RWPE2 (cell line): Measurements from ENCODE around the gene SHBG.

Experiments
- ATAC-seq: fragments of 200-7000 bp; cut with Tn5 transposase; 3 replicates; pipeline ENCODE4 v1.9.1; 2021; ENCODE audit warnings: low read depth
- DNase-seq: peaks from one replicate; pipeline ENCODE4 v3.0.0-alpha.2; 2020; ENCODE audit warnings: low spot score
- H3K27ac ChIP-seq: fragments of 450-650 bp; 2 replicates; pipeline ENCODE4 v1.5.1; 2017; ENCODE audit warnings: mild to moderate bottlenecking; ENCODE audit not compliant: poor library complexity, severe bottlenecking
- H3K27me3 ChIP-seq: fragments of 250-450 bp; sonication (Bioruptor Pico); 2 replicates; pipeline ENCODE4 v1.5.1; 2021; ENCODE audit warnings: mild to moderate bottlenecking, moderate library complexity; ENCODE audit not compliant: insufficient read depth, poor library complexity, severe bottlenecking
- H3K36me3 ChIP-seq: fragments of 250-450 bp; sonication (Bioruptor Pico); 2 replicates; pipeline ENCODE4 v1.5.1; 2020; ENCODE audit warnings: low read depth, mild to moderate bottlenecking, moderate library complexity
- H3K4me1 ChIP-seq: fragments of 250-450 bp; sonication (Bioruptor Pico); 2 replicates; pipeline ENCODE4 v1.5.1; 2021; ENCODE audit warnings: mild to moderate bottlenecking, moderate library complexity; ENCODE audit not compliant: insufficient read depth, poor library complexity, severe bottlenecking
- H3K4me3 ChIP-seq: fragments of 250-450 bp; sonication (Bioruptor Pico); 2 replicates; pipeline ENCODE4 v1.5.1; 2021; ENCODE audit warnings: mild to moderate bottlenecking, moderate library complexity; ENCODE audit not compliant: severe bottlenecking
- H3K9me3 ChIP-seq: fragments of 250-450 bp; sonication (Bioruptor Pico); 2 replicates; pipeline ENCODE4 v1.5.1; 2021; ENCODE audit warnings: mild to moderate bottlenecking, moderate library complexity; ENCODE audit not compliant: severe bottlenecking
- CTCF ChIP-seq: fragments of 450-650 bp; IDR thresholded peaks from one replicate; pipeline ENCODE4 v1.5.1; 2017; ENCODE audit warnings: mild to moderate bottlenecking, moderate library complexity; ENCODE audit not compliant: poor library complexity, severe bottlenecking

The SHBG gene

GRCh38 chr17:7656958-7657609, 27.1 kb downstream of the SHBG start:
- Histone ChIP-seq H3K4me1 (no peaks in the 10 kb centered on the region), H3K27me3 (peaks cover 17% of the 10 kb centered on the region), H3K27ac (no peak overlapping the region), H3K36me3 (no peaks in the 10 kb centered on the region), H3K9me3 (no peaks in the 10 kb centered on the region), H3K4me3 (no peak overlapping the region)
- no peak for TF ChIP-seq CTCF
- no peak for DNase-seq
- no peak for ATAC-seq

- TF ChIP-seq CTCF: no peak
- DNase-seq (no peak), ATAC-seq (no peak; the same call in 2 of the 3 replicates)
- H3K27ac ChIP-seq: no peak overlapping the region
- H3K36me3 ChIP-seq: peaks cover 44% of the 10 kb centered on the region
- no peaks in the 10 kb centered on the region for H3K9me3 ChIP-seq
- H3K27me3 ChIP-seq: no peaks in the 10 kb centered on the region
- no peak overlapping the region for H3K4me3 ChIP-seq
- no peaks in the 10 kb centered on the region for H3K4me1 ChIP-seq
Observed at GRCh38 chr17:7667656-7668406, 37.9 kb downstream of the SHBG start.

- DNase-seq: no peak
- H3K9me3 ChIP-seq: no peaks in the 10 kb centered on the region
- peaks cover 50% of the 10 kb centered on the region for H3K36me3 ChIP-seq
- no peaks in the 10 kb centered on the region for H3K27me3 ChIP-seq
- ATAC-seq: no peak
- TF ChIP-seq CTCF: no peak
- H3K27ac ChIP-seq: no peak overlapping the region
- no peaks in the 10 kb centered on the region for H3K4me1 ChIP-seq
- H3K4me3 ChIP-seq: no peak overlapping the region
Observed at GRCh38 chr17:7668482-7668881, 38.5 kb downstream of the SHBG start.

GRCh38 chr17:7673239-7673638, 43.3 kb downstream of the SHBG start:
- TF ChIP-seq CTCF: peak; percentile 30
- no peak for DNase-seq
- Histone ChIP-seq H3K4me3 (no peak overlapping the region), H3K36me3 (peaks cover 72% of the 10 kb centered on the region), H3K9me3 (no peaks in the 10 kb centered on the region), H3K4me1 (no peaks in the 10 kb centered on the region), H3K27me3 (no peaks in the 10 kb centered on the region), H3K27ac (no peak overlapping the region)
- no peak for ATAC-seq

GRCh38 chr17:7674934-7675333, 45.0 kb downstream of the SHBG start:
- Histone ChIP-seq H3K9me3 (no peaks in the 10 kb centered on the region), H3K4me1 (no peaks in the 10 kb centered on the region), H3K27ac (no peak overlapping the region), H3K27me3 (no peaks in the 10 kb centered on the region), H3K4me3 (no peak overlapping the region), H3K36me3 (peaks cover 60% of the 10 kb centered on the region)
- DNase-seq (no peak), ATAC-seq (no peak)
- no peak for TF ChIP-seq CTCF
